A549 treated with AZD2906 at 1 μM for 4 hours (cell line): ENCODE results near the gene TRPC4. TPM values are rescaled to one million over a fixed set of nuclear protein-coding genes. Genes with fewer than 3 reads are reported as not detected.

ENCODE experiments used
- total RNA-seq: library from RNA; stranded (reverse); fragments of 200-300 nt; extraction: Qiagen RNA extraction; gene quantifications from 5 replicates; pipeline ENCODE4 v1.2.3, GENCODE V29; 2022

TRPC4 gene
- not detected in 5 replicates for total RNA-seq

GRCh38 chr13:37869756-37870488, at the start of gene TRPC4:
TSS of gene TRPC4 (minus strand) at chr13:37869772. CDS start at chr13:37783333, 86,439 bp downstream.

GRCh38 chr13:37598597-37598996, 271.0 kb downstream of the TRPC4 start, which contains the start of gene POSTN:
TSS of gene POSTN (minus strand) at chr13:37598768. CDS start at chr13:37598726, 42 bp downstream.

